Panc1 (cell line): Measurements from ENCODE around the gene ACER2. TPM values are rescaled to one million over a fixed set of nuclear protein-coding genes. Genes with fewer than 3 reads are reported as not detected.

Experiments
- ATAC-seq: fragments of 200-7000 bp; cut with Tn5 transposase; 2 replicates; pipeline ENCODE4 v1.9.1; 2020; ENCODE audit warnings: mild to moderate bottlenecking, moderate library complexity
- BruUV-seq: library from RNA; stranded (reverse); fragments of 400-500 nt; replicated peaks from 2 replicates; lab custom pipeline; 2021; lab: Mats Ljungman, UMichigan
- CTCF ChIA-PET: fragments of 300-600 bp; sonication (Branson Sonifier 250); formaldehyde crosslinking; loops from one replicate; lab custom pipeline; 2022; ENCODE audit warnings: antibody characterized with exemption; lab: Charles Lee
- POLR2A ChIA-PET: fragments of 300-600 bp; sonication (Branson Sonifier 250); formaldehyde crosslinking; loops from one replicate; lab custom pipeline; 2022; ENCODE audit warnings: antibody characterized with exemption; lab: Charles Lee
- DNase-seq: peaks from one replicate; pipeline ENCODE4 v3.0.0-alpha.2; 2010; ENCODE audit warnings: low read depth, low spot score
- H3K27ac ChIP-seq: 2 replicates; pipeline ENCODE4 v1.5.1; 2011; ENCODE audit warnings: mild to moderate bottlenecking, low read length, inconsistent platforms
- H3K27me3 ChIP-seq: fragments of 200-500 bp; sonication (Bioruptor generic); 2 replicates; pipeline ENCODE4 v1.6.0; 2014; ENCODE audit warnings: low read length, inconsistent platforms; ENCODE audit not compliant: control insufficient read depth, insufficient read depth
- H3K36me3 ChIP-seq: fragments of 200-500 bp; sonication (Bioruptor generic); 2 replicates; pipeline ENCODE4 v1.5.1; 2014; ENCODE audit warnings: inconsistent platforms, mild to moderate bottlenecking, low read length, moderate library complexity; ENCODE audit not compliant: control insufficient read depth, insufficient read depth
- H3K4me1 ChIP-seq: 2 replicates; pipeline ENCODE4 v1.5.1; 2011; ENCODE audit warnings: inconsistent platforms, mild to moderate bottlenecking, low read length, moderate library complexity; ENCODE audit not compliant: control insufficient read depth, insufficient read depth
- H3K4me3 ChIP-seq, 2 experiments: 2 replicates each; pipeline ENCODE4 v1.5.1; 2011 to 2012; ENCODE audit warnings: low read depth in 2 of 2, low read length in 2 of 2, mild to moderate bottlenecking in 2 of 2, inconsistent platforms in 1 of 2, moderate library complexity in 1 of 2
- H3K9me3 ChIP-seq: fragments of 200-500 bp; sonication (Bioruptor generic); 2 replicates; pipeline ENCODE4 v1.5.1; 2014; ENCODE audit warnings: low read depth, mild to moderate bottlenecking, inconsistent platforms, low read length, moderate library complexity; ENCODE audit not compliant: control insufficient read depth, insufficient read depth
- CTCF ChIP-seq: fragments of 450-650 bp; IDR thresholded peaks from 2 replicates; pipeline ENCODE4 v1.5.1; 2017; ENCODE audit warnings: mild to moderate bottlenecking
- POLR2AphosphoS5 ChIP-seq: IDR thresholded peaks from 2 replicates; pipeline ENCODE4 v1.6.1; 2012; ENCODE audit warnings: mild to moderate bottlenecking, low read depth, low read length, moderate library complexity
- REST ChIP-seq, 2 experiments: IDR thresholded peaks; 2 replicates each; pipeline ENCODE4 v1.6.1; 2011 to 2012; ENCODE audit warnings: low read depth in 2 of 2, control low read depth in 1 of 2, low read length in 1 of 2, mild to moderate bottlenecking in 1 of 2, moderate library complexity in 1 of 2; ENCODE audit not compliant: insufficient read depth in 1 of 2
- SIN3A ChIP-seq: IDR thresholded peaks from 2 replicates; pipeline ENCODE4 v1.6.1; 2012; ENCODE audit warnings: low read depth, mild to moderate bottlenecking, low read length, moderate library complexity, borderline replicate concordance; ENCODE audit not compliant: insufficient read depth
- TCF7L2 ChIP-seq: IDR thresholded peaks from 2 replicates; pipeline ENCODE4 v1.6.1; 2011; ENCODE audit warnings: mild to moderate bottlenecking, low read depth, low read length, inconsistent platforms
- in situ Hi-C: cut with HindIII; loops from 2 replicates; pipeline ENCODE4 v1.10.0; 2016; ENCODE audit warnings: low sequenced_read_pairs, low pct_unique_long_range_greater_than_20kb
- intact Hi-C: fragments of 100-400 bp; cut with micrococcal nuclease; formaldehyde crosslinking; loops from one replicate; pipeline ENCODE4 v1.10.0; 2022; ENCODE audit not compliant: unreplicated experiment
- total RNA-seq: library from RNA; stranded (reverse); gene quantifications from one replicate; pipeline ENCODE4 v1.2.1, GENCODE V29; 2021; ENCODE audit not compliant: unreplicated experiment

ACER2 gene
- total RNA-seq, 1 experiment from 2014 or later = 1.3 TPM

- in situ Hi-C loops = no loop called here
- POLR2A ChIA-PET = no interaction called here
Observed at GRCh38 chr9:19440376-19440775, 31.6 kb downstream of the ACER2 start.

GRCh38 chr9:19440823-19441580 lies 32.2 kb downstream of the ACER2 start:
- no TSS peak for BruUV-seq
- no peaks in the 10 kb centered on the region for H3K36me3 ChIP-seq
- H3K27ac ChIP-seq = no peak overlapping the region
- no peak overlapping the region for H3K4me3 ChIP-seq
- intact Hi-C loops (no loop called here), in situ Hi-C loops (no loop called here)
- no peaks in the 10 kb centered on the region for H3K9me3 ChIP-seq
- no peaks in the 10 kb centered on the region for H3K27me3 ChIP-seq
- H3K4me1 ChIP-seq = no peaks in the 10 kb centered on the region
- DNase-seq (no peak), ATAC-seq (no peak)
- ChIA-PET CTCF (interaction anchor here (0.7 kb wide), 1 partner anchor 43 kb away, joined by 3 read pairs; no protein-coding TSS in a partner anchor), POLR2A (no interaction called here)
- TF ChIP-seq CTCF (no peak), SIN3A (no peak), POLR2AphosphoS5 (no peak), TCF7L2 (no peak), REST (IDR thresholded peaks at IDR 0.05; ENCODE audit: insufficient read depth in 1 of 2, low read depth in 2 of 2, low read length in 1 of 2) (no peak)

More at GRCh38 chr9:19440376-19440775, 31.6 kb downstream of the ACER2 start:
- Histone ChIP-seq H3K9me3 (no peaks in the 10 kb centered on the region), H3K4me3 (no peak overlapping the region), H3K27me3 (no peaks in the 10 kb centered on the region), H3K27ac (no peak overlapping the region), H3K4me1 (no peaks in the 10 kb centered on the region), H3K36me3 (no peaks in the 10 kb centered on the region)
- intact Hi-C loops = no loop called here
- BruUV-seq = no TSS peak
- no peak for ATAC-seq
- CTCF ChIA-PET = interaction anchor here (0.7 kb wide), 1 partner anchor 42 kb away, joined by 3 read pairs; no protein-coding TSS in a partner anchor
- TF ChIP-seq TCF7L2 (no peak), REST (IDR thresholded peaks at IDR 0.05; ENCODE audit: insufficient read depth in 1 of 2, low read depth in 2 of 2, low read length in 1 of 2) (no peak), SIN3A (no peak), POLR2AphosphoS5 (no peak), CTCF (no peak)
- DNase-seq = no peak
